HG03457 (cell line): ENCODE results near the gene PIEZO2.

ENCODE experiments used
- ATAC-seq: cut with Tn5 transposase; IDR thresholded peaks from one replicate; pipeline ENCODE4 v1.9.1; 2021; ENCODE audit warnings: moderate number of reproducible peaks; ENCODE audit not compliant: unreplicated experiment

The PIEZO2 gene

DNA sequence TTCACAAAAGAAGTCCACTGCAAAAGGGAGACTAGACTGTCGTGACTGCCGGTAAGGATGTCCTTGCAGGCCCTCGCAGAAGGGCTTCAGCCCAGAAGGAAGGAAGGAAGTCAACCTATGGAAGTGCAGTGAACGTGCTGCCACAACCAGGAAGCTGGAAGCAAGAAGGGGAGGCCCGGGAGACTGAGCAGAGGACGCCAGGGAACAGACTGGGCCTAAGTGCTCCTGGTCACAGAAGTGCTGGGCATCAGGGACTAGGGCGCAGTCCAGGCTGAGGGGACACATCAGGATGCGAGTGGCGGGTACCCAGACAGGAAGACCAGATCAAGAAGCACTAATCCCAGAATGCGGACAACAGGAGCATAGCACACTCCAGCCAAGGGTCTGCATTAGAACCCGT is 78.8 kb downstream of the PIEZO2 start:
- no peak for ATAC-seq

DNA sequence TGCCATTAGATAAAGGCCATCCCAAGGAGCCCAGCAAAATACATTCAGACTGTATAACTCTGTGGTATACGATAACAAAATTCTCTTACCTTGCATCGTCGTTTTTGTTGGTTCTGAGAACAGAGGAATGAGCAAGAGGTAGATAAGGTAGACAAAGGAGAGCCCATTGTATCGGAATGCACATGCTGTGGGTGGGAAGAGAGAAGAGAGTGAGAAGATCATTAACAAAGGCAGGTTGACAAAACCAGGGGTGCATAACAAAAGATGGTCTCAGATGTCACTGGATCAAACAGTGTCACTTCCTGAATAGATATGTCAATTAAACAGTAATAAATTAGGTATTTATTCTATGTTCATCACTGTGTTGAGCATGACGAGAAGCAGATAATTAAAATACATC is 83.3 kb downstream of the PIEZO2 start:
- ATAC-seq, result no peak

DNA sequence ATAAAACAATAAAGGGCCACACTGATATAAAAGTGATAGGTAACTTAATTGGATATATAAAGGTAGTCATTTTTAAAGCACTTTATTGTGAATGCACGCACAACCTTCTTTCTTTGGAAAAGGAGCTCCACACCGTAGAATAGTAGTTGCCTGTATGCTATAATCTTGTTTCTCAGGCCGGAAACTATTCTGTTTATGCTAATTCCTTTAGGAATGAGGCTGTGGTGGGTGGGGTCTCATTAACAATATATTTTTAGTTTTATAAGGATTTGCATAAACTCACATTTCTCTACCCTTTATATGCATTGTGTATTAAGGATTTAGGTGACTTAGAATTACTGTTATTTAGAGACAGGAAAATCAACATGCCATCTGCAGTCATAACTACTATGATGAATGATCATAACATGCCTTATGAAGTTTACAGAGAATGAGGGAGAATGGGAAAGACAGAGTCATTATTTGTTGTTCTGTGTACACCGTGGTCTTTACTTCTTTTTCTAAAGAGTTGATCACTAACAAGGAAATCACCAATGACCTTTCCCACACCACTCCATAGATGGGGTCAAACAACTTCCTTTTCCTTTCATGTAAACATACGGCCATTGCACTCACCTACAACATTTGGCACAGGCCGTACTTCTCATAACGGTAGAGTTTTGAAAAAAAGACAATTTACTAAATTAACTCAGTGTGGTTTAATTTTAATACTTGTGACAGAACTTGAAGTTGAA is 84.5 kb downstream of the PIEZO2 start:
- ATAC-seq, result no peak

DNA sequence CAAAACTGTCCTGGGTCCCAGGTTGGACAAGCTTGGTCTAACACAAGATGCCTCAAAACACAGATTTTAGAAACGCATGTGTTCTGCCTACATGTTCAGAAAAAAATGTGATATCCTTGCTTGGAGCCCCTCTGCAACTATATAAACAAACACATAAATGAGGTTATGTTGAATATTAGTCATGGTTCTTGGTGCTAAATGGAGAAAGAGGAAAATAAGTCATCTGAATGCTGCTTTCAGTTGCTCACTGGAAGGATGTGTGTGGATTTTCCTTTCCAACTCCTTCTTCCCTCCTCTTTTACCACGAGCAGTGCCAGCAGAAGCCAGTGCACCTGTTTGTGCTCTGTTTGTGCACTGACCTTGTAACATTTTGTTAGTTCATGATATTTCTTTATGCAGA is 85.3 kb downstream of the PIEZO2 start:
- no peak for ATAC-seq

DNA sequence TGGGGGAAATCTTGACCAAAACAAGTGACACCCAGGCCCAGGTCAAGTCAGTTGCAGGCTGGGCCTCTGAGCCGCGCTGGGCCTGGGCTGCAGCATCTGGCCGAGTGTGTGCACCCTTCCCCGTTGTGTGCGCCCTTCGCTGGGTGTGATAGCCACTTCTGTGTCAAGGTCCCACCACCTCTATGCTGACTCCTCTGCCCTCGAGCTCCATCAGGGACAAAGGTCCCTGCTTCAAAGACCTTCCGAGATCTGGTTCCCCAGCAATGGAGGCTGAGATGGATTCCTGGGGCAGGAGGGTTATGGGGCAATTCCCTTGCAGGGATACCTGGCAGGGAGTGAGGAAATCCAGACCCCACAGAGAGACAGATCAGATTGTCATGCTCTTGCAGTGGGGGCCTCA is 93.6 kb downstream of the PIEZO2 start:
- ATAC-seq, result no peak

DNA sequence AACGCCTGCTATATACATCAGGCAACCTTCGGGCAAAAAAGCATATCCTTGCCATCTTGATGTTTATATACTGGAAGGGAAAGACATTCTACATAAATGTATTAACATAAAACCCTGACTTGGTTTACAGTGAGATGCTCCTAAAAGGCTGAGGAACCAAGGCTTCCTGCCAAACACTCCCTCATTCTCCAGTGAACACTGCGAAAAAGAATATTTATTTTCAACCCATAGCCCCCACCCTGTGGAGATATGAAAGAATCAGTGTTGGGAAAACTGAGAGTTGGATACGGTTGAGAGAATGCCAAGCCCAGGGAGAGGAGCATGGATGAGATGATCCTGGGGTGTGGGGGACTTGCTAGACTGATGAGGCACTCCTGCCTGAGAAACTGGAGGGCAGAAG is 94.9 kb downstream of the PIEZO2 start:
- ATAC-seq, result no peak

DNA sequence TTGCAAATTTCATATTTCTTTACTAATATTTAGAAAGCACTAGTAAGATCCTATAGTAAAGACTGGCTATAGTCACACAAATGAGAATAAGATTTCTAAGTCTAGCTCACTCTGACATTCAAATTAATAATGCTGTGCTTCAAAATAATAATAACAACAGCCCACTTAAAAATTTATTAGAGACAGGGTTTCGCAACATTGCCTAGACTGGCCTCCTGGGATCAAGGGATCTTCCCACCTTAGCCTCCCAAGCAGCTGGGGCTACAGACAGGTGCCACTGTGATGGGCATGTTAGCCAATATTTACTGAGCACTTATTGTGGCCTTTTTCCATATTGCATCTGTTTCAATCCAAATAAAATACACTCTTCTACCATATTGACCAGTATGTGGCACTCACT is 96.1 kb downstream of the PIEZO2 start:
- no peak for ATAC-seq

DNA sequence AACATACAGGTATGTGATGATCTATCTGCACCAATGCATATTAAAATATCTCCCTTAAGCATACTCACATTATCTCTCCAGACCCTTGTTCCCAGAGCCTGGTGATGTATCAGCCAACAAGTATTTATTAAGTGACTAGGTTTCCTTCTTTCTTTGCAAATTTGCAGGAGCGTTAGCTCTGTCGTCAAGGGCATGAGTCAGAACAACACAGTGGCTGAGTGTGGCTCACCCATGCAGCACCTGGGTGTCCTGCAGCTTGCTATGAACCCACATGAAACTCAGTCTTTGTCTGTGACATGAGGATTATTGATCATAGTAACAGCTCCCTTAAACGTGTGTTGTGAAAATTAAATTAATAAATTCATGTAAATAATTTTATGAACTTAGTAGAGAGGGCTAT is 96.6 kb downstream of the PIEZO2 start:
- ATAC-seq, result no peak

DNA sequence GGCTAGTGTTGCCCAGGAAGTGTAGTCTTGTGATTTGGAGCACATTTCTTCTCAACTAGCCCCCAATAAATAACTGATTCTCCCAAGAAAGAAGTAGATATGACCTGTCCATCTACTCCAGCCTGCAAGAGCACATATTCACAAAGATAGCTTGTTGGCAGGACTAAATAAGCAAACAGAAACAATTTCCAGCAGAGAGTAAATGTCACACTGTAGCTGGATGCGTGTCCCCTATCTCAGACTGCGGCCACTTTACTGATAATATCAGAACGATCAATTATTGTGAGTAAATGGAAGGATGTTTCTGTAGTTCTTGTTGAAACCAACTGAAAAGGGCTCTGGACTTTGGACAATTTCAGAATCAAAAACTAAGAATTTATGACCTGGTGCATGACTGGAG is 97.9 kb downstream of the PIEZO2 start:
- ATAC-seq, result no peak

DNA sequence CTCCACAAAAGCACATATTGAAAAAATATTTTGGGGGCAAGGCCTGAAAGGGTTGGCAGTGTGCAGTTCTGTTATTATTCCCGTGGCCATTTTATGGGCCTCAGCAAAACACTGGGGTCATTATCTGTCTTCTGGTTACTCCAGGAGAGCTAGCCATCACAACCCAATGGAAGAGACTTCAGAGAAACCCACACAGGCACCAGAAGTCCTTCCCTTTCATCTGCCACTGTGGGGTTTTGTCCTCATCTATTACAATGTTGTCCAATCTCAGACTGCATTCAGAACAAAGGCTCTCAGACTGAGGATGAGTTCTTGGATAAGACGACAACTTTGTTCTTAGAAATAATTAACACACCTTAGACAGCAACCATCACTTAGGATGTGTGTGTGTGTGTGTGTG is 98.4 kb downstream of the PIEZO2 start:
- no peak for ATAC-seq

DNA sequence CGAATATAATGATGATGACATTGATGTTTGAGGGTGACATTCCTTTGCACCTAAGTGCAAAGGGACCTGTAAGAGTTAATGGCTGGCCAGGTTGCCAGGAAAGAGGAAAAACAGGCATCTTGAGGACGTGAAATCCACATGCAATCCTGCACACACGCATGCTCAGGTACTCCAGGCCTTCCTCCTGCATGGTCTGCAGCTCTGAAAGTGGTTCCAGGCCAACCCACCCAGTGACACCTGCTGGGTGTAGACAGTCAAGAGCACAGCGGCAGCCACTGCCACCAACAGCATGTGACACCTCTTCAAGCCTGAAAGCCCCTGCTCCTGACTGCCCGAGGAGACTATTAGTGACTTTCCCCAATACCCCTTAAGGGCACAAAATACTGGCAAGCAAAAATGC is 101.6 kb downstream of the PIEZO2 start:
- no peak for ATAC-seq

DNA sequence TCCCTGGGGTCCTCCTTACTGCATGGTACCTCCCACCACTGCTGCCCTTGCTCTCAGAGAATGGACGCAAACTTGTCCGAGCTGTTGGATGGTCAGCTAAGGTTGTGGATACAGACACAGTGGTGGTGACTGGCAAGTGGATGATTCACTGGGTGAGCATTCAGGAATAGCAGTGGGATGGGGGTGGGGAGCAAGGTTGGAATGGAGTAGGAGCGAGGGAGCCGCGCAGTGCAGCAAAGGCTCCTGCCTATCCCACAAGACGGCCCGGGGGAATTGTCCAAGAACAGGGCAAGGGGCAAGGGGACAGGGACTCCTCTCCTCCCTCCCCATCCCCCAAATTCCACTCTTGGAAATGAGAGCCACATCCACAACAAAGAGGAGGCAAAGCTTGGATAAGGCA is 102.2 kb downstream of the PIEZO2 start:
- no peak for ATAC-seq

DNA sequence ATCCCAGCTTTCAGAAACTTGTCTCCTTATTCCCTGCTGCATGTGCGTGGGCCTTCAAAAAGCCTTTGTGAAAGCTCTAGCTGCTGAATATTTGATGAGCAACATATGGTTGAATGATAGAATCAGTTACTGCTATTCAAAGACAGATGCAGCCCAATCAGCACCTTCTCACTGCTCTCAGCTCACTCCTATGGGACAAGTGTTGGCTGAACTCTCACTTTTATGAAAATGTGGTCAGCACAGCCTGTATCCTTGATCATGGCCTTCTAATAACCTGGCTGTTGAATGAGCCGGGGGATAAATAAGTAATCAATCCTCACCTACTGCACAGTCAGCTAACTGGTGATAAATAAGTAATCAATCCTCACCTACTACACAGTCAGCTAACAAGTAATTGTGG is 103.2 kb downstream of the PIEZO2 start:
- ATAC-seq, result no peak

DNA sequence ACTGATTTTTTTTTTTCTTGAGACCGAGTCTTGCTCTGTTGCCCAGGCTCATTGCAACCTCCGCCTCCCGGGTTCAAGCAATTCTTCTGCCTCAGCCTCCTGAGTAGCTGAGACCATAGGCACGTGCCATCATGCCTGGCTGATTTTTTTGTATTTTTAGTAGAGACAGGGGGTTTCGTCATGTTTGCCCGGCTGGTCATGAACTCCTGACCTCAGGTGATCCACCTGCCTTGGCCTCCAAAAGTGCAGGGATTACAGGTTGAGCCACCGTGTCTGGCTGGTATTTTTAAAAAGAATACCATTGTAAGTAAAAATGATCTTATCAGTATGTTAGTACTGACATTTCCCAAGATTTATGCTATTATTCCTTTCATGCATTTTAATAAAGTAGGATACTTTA is 105.7 kb downstream of the PIEZO2 start:
- no peak for ATAC-seq

DNA sequence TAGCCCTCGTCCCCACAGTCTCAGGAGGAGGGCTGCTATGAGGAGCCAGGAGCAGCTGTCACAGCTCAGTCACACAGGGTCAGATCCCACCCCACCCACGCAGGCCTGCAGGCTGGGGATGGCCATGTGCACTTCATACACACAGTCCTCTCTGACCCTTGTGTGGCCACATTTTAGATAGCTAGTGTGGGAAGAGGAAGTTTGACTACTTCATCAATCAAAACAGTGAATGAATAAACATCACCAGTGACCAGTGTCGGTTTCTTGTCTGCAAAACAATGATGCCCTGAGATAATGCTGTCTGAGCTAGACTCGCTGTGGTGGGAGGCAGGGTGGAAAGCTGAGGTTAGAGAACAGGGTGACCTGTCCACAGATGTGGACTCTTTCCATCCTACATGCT is 107.1 kb downstream of the PIEZO2 start:
- no peak for ATAC-seq

DNA sequence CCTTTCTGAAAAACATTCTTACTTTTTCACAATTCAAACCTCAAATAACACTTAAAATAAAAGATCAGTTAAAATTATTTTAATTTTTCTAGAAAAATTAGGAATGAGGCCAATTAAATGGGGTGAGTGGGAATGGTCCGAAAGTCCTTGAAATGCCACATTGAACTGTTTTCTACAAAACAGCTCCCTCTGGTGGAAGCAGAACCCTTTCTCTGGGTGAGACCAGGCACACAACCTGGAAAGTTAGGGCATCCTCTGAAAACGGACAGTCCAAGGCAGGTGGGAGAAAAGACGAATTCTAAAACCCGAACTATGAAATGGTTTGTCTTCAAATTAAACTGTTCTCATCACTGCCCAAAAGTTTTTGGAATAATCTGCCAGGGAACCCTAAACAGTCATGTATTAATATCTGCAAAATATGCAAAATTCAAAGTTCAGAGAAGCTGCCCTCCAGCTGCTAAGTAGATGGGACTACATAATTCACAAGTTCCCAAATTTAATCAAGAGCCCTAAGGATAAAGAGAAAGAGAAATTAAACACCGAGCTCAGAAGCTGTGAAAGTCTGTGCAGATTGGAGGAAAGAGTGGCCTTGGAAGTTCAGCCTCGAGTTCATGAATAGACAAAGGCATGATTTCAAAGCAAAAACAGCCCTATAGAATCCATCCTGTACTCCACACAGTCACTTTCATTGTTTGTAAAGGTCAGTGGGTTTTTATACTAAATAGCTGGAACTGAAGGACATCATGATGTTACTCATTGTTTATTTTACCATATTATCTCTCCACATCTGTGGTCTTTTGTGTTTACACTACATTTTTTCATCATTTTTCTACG is 108.3 kb downstream of the PIEZO2 start:
- no peak for ATAC-seq

DNA sequence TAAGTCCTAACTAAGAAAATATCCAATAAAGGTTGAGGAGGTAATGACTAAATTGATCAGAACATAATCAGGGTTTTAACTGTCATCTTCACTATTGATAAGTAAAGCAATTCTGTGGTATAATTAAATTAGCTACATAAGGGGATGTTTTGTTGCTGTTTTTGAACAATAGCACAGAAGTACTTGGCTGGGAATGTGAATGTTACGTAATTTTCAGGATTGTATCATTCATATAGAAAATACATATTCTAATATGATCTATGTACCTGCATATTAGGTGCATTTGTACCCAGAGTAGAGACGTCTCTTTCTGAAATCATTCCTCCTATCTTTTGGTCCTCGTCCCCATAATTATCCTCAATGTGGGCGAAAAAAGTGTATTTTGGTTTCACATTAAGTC is 109.0 kb downstream of the PIEZO2 start:
- ATAC-seq, result no peak

DNA sequence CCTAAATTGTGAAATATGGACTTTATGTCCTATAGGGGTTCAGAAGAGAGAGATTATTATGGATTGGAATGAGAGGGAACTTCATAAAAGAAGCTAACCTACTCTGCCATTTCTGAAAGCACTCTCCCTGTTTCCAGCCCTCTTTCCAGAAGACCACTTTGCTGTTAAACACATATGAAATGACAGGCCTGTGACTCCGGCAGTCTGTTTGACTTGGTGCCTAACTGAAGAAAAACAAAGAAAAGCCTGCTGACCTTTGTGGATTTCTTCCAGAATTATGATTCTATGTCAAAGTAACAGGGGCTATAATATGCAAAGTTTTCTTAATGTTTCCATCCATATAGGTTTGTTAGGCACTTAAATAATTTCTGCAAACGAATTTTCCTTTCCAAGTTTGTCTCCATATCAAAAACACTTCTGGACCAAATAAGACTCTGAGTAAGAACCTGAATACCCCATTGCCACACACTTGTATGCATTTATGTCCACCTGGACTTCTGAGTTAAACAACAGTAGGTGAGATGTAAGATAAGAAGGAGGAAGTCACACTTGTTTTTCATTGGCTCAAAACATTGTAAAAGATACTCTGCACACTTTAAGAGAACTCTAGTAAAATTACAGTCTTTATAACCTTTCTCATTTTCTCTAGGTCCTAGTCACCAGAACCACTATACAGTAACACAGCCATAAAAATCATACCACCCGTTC is 111.7 kb downstream of the PIEZO2 start:
- ATAC-seq, result no peak

DNA sequence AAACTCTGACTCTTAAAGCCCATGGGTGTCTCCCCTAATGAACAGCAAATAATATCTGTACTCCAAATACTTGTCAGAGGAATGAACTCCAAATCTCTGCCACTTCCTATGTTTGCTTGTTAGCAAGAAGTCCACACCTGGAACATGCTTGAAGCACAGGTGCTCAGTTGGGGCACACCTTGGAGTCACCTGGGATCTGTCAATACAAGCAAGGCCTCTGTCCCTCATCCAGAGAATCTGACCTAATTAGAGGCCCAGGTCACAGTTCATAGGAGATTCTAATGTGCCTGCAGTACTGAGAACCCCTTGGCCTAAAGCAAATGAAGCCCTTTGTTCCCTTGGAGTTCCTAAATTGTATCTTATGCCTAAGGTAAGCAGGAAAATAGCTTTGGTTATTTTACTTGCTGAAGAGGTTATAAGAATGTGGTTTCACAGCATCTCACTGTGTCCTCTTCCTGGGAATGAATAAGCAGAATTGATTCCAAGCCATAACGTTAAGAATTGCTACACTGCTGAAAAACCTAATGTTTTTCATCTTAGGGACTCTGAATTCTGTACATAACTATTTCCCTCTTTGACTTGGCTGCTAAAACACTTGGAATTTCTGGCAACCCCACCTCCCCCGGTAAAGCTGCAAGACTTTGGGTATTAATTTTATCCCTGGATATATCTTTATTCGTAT is 113.4 kb downstream of the PIEZO2 start:
- no peak for ATAC-seq

DNA sequence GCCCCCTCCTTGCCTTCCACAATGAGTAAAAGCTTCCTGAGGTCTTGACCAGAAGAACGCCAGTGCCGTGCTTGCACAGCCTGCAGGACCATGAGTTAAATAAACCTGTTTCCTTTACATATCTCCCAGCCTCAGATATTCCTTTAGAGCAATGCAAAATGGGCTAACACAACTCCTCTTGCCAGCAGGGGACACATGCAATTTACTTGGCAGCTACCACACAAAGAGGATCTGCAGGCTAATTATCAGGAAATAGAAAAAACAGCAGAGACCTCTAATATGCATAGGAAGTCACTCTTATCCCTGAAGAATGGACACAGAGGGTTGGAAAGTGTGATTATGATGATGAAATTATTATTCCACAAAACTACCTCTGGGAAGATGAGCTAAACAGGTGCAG is 114.0 kb downstream of the PIEZO2 start:
- no peak for ATAC-seq

DNA sequence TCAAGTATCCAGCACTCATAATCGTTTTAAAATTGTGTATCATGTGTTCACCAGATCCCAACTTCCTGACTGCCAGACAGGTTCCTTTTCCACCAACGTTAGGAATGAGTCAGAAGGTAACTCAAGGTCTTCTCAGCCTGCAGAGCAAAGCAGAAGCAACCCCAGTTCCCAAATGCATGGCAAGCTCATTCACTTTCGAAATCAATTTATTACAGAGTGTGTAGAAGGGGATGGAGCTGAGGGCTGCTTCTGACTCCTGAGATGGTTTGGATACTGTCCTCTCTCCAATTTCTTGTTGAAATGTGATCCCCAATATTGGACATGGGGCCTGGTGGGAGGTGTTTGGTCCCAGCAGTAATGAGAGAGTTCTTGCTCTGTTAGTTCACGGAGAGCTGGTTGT is 114.5 kb downstream of the PIEZO2 start:
- ATAC-seq, result no peak
